Stimulated activated naive CD4-positive, alpha-beta T cell (primary cell): ENCODE measurements around the gene JMJD8.

Experiments
- DNase-seq, 6 experiments: peaks; one replicate each; lab custom pipeline; 2025; lab: John Stamatoyannopoulos, UW

Gene JMJD8

DNA sequence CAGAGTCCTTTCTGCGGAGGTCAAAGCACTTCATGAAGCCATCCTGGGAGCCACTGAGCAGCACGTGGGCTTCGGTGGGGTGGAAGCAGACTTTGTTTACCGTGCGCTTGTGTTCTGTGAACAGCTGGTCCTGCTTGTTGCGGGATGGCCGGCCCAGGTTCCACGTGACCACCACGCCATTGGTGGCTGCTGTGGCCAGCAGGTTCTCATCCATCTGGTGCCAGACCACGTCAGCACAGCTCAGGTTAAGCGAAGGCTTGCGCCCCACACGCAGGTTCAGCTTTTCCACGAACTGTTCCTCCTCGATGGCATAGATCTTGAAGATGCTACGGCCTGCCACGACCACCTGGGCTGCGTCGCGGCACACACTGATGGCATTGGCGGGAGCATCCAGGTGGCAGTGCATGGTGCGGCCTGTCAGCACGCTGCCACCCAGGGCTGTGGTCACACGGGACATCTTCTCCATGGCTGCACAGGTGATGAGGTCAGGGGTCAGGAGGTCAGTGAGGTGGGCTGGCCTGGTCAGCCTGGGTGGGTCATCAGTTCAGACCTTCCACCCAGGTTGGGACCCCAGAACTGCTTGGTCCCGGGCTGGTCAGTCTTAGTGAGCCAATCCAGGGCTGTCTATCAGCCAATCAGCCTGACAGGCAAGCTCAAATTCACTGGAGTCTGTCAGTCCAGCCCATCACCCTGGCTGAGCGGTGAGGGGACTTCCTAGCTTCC, 5.2 kb upstream of the JMJD8 start:
- no peak for DNase-seq

DNA sequence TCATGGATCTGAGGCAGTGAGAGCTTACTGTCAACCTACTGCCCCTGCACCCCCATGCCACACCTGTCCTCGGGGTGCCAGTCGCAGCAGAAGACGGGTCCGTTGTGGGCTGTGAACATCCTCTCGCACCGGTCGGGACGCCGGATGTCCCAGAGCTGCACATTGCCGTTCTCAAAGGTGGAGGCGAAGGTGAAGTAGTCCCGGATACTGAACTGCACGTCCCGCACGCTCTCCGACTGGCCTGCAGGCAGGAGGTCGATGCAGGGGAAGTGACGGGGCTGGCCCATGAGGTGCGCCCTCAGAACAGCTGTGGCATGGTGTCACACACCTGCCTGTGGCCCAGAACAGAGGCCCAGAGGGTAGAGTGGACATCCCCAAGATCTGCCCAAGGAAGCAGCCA, 3.4 kb upstream of the JMJD8 start:
- DNase-seq, result no peak

DNA sequence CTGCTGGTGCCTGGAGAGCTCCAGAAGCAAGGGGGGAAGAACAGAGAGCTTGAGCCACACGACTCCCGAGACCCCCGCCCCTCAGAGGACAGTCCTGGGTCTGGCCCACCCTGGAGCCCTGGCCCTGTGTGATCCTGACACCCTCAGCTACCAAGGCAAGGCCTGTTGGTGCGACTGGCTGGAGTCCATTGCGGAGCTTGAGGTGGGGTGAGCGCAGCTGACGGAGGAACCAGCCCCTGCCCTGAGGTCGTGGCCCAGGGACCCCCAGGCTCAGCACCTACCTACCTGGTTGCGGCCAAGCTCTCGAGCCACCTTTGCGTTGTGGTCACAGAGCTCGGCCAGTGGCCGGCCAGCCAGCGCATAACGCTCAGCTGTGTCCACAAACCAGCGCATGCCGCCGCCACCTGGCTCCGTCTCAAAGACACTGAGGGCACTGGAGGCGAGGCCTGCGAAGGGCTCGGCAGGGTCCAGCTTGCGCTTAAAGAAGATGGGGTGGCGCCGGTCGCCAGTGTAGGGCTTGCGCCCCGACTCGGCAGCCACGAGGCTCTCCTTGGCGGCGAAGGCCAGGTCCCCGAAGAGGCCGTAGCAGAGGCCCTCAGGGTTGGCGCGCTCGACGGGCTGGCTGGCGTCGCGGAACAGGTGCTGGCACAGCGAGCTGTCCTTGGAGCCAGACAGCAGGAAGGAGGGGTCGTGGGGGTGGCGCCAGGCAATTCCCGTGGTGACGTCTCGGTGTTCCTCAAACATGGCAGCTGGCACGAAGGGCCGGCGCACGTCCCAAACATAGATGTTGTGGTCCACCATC, 2.5 kb upstream of the JMJD8 start:
- DNase-seq, result no peak

DNA sequence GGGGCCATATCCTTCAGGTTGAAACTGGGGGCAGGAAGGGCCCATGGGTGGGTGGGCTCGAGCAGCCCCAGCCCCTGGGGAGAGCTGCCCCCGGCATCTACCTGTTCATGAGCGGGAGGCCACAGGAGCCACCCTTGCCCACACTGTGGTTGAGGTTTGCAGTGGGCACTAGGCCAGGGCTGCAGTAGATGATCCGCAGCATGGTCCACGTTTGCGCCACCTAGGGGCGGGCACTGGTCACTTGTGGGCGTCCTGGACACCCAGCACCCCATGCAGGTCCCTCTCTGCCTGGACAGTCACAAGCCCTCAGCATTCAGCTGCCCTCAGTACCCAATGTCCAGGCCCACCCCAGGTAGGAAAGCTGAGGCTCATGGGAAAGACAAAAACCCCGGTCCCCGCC, 1.8 kb upstream of the JMJD8 start:
- DNase-seq, result no peak

DNA sequence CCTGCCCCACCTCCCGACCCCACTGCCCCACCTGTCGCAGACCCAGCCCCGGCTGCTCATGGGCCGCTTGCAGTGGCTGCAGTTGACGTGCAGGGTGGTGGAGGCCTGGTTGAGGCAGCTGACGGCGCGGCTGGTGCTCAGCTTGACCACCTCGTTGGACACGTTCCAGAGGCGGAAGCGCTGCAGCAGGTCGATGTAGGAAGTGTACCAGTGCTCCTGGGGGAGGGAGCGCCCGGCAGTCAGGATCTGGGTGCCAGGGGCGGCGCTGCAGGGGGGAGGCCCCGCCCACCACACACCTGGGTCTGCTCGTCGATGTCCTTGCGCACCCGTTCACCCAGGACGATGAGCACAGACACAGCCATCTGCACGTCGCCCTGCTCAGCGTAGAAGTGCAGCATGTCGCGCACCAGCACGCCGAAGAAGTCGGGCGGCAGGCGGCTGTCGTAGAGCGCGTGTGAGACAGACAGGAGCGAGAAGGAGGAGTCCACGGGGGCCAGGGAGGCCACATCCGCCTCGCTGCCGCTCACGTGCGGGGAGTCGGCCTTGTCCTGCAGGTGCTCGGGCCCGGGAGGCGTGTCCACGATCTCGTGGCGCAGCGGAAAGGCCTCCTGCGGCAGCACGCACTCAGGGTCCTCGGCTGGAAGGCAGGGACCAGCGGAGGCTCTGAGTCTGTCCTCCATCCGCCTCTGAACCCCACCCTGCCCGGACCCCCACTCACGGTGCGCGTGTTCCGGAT, 995 bp upstream of the JMJD8 start:
- DNase-seq, result no peak

DNA sequence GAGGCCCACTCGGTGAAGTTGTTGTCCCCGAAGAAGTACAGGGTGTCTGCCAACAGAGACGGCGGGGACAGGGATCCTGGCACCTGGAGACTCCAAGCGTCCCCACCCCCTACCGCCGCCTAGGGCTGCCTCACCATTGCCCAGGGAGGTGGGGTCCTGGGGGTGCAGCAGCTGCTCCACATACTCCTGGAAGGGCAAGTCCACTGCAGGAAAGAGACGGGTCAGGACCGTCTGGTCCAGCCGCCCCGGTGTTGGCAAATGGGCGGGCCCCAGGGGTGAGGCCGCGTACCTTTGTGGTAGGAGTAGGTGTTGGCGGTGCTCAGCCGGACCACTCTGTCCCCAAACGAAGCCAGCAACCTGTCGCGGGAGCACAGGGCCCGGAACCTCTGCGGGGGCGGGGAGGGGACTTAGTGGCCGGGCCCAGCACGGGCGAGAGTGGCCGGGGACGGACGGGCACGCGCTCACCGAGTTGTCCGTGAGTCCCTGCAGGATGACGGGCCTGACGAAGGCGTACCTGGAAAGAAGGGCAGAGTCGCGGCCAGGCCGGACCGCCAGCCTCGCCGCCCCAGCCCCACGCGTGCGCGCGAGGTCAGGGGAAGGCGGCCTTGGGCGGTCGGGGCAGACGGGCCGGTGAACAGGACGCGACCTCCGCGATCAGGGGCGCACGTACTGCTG, 601 bp downstream of the JMJD8 start:
- DNase-seq, result no peak

DNA sequence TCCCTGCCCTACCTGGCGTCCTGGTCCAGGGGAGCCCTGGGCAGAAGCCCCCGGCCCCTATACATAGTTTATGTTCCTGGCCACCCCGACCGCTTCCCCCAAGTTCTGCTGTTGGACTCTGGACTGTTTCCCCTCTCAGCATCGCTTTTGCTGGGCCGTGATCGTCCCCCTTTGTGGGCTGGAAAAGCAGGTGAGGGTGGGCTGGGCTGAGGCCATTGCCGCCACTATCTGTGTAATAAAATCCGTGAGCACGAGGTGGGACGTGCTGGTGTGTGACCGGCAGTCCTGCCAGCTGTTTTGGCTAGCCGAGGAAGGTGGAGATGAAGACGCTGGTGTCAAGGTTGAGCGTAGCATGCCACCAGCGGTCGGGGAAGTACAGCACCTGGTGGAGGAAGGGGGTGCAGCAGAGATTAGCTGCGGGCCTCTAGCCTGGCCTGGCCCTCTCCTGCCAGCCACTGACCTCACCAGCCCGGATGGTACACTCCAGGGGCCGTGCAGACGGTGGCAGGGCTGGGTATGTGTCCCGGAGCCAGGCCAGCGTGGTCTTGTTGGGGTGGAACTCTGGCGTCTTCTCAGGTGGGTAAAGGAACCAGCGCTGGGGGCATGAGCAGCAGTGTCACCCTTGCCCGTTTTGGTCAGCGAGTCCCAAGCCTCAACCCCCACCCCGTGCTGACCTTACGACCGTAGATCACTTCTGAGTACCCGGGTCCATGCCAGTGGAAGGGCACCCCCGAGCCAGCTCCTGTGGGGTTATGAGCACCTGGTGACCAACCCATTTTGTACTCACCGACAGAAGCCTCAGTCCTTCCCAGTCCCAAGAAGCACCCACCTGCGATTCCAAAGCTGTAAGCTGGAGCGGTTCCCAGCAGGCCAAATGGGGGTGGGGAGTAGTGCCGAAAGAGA, 1.4 kb downstream of the JMJD8 start:
- no peak for DNase-seq

DNA sequence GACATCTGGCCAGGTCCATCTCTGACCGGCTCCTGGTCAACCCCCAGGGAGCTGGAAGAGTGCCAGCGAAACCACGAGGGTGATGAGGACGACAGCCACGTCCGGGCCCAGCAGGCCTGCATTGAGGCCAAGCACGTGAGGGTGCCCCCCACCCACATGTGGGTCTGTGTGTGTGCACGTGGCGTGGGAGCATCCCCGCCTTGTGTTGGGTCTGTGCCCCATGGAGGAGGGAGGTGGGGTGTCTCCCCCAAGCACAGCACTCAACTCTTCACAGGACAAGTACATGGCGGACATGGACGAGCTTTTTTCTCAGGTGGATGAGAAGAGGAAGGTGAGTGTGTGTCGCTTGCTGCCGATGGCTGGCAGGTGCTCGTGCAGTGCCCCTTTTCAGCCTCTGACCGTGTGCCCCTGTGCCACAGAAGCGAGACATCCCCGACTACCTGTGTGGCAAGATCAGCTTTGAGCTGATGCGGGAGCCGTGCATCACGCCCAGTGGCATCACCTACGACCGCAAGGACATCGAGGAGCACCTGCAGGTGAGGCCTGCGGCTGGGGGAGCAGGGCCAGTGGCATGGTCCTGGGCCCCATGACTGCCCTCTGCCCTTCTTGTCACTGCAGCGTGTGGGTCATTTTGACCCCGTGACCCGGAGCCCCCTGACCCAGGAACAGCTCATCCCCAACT, 2.2 kb downstream of the JMJD8 start:
- no peak for DNase-seq

DNA sequence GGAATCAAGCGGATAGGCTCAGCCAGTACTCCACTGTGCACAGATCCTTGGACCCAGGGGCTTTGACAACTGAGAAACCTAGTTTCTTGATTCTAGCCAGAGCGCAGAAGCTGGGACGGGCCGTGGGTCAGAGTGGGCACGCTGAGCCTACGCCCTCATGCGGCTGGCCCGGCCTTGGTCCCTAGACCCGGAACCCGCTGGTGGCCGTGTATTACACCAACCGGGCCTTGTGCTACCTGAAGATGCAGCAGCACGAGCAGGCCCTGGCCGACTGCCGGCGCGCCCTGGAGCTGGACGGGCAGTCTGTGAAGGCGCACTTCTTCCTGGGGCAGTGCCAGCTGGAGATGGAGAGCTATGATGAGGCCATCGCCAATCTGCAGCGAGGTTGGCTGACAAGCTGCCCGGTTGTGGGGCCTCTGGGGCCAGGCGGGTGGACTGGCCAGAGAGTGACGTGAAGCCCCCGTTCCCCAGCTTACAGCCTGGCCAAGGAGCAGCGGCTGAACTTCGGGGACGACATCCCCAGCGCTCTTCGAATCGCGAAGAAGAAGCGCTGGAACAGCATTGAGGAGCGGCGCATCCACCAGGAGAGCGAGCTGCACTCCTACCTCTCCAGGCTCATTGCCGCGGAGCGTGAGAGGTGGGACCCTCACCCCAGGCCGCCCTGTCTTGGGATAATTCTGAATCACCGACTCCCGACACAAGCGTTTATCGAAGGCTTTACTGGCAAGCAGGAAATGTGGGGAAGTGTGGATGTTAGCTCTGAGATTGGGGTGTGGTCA, 3.0 kb downstream of the JMJD8 start:
- DNase-seq, result no peak

DNA sequence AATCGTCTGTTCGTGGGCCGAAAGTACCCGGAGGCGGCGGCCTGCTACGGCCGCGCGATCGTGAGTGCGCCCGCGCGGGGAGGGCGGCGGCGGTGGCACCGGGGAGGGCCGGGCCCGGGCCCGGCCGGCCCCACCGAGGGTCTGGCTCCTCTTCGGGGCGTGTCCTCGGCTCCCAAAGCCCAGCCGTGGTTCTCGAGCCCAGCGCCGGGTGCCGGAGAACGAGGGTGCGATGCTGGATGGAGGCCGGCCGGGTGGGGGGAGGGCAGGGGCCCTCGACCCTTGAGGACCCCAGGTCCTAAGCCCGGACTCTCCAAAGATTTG, 3.5 kb downstream of the JMJD8 start:
- no peak for DNase-seq

DNA sequence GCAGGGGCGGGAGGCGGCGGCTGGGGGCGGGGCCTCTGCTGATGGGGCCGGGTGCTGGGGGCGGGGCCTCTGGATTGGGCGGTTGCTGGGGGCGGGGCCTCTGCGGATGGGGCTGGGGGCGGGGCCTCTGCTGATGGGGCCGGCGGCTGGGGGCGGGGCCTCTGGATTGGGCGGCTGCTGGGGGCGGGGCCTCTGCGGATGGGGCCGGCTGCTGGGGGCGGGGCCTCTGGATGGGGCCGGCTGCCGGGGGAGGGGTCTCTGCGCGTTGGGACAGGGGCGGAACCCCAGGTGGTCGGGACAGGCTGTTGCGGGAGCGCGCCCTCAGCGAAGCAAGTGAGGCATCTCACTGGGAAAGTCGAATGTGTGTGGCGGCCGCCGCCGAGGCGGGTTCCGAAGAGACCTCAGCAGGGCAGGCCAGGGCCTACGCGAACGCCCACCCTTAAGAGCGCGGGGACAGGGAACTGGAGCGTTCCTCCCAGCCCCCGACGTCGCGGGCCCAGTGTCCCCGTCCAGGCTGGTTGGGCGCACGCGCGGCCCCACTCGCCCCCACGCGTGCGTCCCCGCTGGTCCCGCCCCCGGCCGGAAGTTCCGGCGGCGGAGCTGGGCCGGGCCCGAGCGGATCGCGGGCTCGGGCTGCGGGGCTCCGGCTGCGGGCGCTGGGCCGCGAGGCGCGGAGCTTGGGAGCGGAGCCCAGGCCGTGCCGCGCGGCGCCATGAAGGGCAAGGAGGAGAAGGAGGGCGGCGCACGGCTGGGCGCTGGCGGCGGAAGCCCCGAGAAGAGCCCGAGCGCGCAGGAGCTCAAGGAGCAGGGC, 4.1 kb downstream of the JMJD8 start, which contains the start of gene STUB1:
STUB1 (plus strand) TSS at position 597 of the 811 bp plus-strand sequence; CDS start at position 713, 116 bp downstream.
- DNase-seq, result peak; percentile 75 to 96 (median 91)

DNA sequence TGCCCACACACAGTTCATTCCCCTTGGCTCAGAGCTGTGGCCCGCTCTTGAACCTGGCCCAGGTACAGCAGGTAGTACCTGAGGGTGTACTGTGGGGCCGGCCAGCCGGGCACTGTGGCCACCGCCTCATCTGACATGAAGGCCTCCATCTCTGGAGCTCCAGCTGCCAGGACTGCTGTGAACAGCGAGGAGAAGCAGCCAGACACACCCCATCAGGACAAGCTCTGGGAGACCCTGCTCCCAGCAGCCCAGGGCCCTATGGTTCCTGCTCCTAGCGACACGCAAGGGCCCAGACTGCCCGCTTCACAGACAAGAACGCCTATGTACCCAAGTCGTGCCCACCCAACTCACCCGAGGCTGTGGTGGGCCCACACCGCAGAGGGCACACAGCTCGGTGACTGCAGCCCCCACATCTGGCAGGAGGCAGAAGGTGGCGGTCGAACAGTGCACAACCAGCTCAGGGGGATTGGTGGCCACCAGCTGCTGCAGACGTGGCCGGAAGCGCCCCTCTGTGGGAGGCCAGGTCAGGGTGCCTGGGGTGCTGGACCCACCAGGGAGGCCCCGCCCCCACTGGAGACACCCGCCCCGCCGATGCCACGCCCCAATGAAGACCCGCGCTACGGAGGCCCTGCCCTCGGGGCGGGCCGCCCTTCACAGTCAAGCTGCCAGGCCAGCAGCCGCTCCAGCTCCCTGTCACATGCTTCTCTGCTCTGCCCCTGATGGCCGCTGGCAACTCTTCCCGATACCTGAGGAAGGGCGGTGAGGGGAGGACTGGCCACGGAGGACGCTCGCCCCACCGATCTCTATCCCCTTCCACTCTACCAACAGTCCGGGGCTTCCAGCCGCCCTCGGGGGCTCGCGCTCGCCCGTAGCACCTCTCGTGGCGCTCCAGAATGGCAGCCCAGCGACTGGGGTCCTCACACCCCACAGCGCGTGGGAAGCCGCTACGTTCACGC, 5.0 kb downstream of the JMJD8 start:
- peak in 3 of 6 experiments; percentile 41 to 80 (median 62) for DNase-seq

DNA sequence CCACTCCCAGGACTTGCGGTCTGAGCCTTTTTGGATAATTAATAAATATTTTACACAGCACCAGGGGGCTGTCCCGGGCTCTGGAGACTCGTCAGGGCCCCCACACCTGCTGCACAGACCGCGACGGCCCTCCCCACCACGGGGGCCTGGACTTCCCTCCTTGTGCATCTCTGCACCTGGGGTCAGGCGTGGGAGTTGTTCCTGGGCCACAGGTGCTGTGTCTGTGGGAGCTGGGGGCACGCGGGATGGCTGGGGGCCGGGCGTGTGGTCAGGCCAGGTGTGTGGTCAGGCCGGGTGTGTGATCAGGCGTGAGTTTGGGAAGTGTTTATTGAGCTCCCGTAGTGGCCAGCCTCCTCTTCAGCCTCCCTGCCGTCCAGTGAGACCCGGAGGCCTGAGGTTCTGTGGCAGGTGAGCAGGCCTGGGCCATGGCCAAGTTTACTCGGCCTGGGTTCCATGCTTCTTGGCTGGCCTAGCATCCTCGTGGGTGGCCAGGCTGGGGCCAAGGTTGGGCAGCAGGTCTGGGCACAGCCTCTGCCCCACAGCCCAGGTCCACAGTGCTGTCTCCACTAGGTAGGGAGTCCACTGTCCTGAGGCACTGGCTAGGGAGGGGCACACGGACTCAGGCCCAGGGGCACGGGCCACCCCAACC, 5.8 kb downstream of the JMJD8 start:
- no peak for DNase-seq

DNA sequence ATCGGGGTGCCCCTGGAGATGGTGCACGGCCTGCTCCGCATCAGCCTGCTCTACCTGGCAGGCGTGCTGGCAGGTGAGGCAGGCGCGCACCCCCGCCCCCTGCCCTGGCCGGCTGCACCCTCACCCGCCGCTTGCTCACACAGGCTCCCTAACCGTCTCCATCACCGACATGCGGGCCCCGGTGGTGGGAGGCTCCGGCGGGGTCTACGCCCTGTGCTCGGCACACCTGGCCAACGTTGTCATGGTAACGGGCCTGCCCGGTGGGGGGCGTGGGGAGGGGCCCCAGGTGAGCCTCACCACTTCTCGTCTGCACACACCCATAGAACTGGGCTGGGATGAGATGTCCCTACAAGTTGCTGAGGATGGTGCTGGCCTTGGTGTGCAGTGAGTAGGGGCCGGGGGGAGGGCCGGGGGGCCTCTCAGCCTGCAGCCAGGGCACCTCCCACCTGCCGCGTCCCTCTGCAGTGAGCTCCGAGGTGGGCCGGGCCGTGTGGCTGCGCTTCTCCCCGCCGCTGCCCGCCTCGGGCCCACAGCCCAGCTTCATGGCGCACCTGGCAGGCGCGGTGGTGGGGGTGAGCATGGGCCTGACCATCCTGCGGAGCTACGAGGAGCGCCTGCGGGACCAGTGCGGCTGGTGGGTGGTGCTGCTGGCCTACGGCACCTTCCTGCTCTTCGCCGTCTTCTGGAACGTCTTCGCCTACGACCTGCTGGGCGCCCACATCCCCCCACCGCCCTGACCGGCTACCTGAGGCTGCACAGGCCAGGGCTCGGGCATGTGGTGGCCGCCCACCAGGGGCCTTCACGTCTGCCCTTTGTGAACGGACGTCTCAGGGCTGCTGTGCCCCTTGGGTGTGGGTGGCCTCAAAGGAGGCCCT, 6.6 kb downstream of the JMJD8 start:
- no peak for DNase-seq

DNA sequence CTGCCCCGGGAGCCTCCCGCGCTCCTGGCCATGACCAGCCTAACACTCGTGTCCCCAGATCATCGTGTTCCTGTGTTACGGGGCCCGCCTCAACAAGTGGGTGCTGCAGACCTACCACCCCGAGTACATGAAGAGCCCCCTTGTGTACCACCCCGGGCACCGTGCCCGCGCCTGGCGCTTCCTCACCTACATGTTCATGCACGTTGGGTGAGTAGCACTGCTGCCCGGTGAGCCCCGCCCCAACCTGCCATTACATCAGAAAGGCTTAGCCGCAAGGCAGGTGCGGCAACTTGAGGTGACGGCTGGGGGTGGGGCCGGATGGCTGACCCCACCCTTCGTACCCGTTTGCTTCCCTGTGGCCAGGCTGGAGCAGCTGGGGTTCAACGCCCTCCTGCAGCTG, 7.2 kb downstream of the JMJD8 start:
- peak in 4 of 6 experiments; percentile 21 to 30 (median 24) for DNase-seq

DNA sequence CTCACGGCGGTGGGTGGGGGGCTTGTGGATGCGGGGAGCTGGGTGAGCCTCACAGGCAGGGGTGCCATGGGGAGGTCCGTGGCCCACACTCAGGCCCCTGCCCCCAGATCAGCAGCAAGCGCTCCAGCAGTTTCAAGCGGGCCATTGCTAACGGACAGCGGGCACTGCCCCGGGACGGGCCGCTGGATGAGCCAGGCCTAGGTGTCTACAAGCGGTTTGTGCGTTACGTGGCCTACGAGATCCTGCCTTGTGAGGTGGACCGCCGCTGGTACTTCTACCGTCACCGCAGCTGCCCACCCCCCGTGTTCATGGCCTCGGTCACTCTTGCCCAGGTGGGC, 7.6 kb downstream of the JMJD8 start:
- no peak for DNase-seq
